Measurements from ENCODE around the gene TRIP12. TPM values are rescaled to one million over a fixed set of nuclear protein-coding genes. Genes with fewer than 3 reads are reported as not detected.

Gene TRIP12
- total RNA-seq, 1 donor from 2014 or later = 162 TPM

- Histone ChIP-seq H3K27me3 (no peaks in the 10 kb centered on the region), H3K27ac (no peak overlapping the region), H3K4me1 (peaks cover 12% of the 10 kb centered on the region), H3K9me3 (no peaks in the 10 kb centered on the region), H3K36me3 (no peaks in the 10 kb centered on the region), H3K4me3 (no peak overlapping the region)
- intact Hi-C loops (cut with DNase I) = no loop called here
- no peak for DNase-seq (ENCODE audit: extremely low spot score in 2 of 2)
- no peak for TF ChIP-seq POLR2AphosphoS5 (IDR thresholded peaks at IDR 0.05; ENCODE audit: insufficient read depth in 1 of 2, low read depth in 1 of 2)
- TF ChIP-seq POLR2A (IDR thresholded peaks at IDR 0.05) = no peak
- no peak for TF ChIP-seq CTCF (IDR thresholded peaks at IDR 0.05)
These were observed 33.8 kb downstream of the TRIP12 start for GRCh38 chr2:229888031-229888430.

DNA sequence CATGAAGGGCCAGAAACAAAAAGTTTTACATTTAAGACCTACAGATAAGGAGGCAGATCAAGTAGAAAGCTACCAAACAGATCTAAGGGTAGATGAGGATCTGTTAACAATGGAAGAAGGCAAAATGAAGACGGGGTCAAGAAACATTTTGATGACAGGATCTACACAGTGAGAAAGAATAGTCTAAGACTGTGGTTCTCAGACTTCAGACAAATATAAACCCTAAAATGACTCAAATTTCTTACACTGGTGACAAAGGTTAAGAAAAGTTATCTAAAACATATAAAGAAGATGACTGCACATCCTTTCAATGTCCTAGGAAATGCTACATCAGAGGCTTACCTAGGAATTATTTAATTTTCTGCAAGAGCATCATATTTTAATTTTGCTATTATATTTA, 34.4 kb downstream of the TRIP12 start:
- intact Hi-C loops (cut with DNase I) = no loop called here

DNA sequence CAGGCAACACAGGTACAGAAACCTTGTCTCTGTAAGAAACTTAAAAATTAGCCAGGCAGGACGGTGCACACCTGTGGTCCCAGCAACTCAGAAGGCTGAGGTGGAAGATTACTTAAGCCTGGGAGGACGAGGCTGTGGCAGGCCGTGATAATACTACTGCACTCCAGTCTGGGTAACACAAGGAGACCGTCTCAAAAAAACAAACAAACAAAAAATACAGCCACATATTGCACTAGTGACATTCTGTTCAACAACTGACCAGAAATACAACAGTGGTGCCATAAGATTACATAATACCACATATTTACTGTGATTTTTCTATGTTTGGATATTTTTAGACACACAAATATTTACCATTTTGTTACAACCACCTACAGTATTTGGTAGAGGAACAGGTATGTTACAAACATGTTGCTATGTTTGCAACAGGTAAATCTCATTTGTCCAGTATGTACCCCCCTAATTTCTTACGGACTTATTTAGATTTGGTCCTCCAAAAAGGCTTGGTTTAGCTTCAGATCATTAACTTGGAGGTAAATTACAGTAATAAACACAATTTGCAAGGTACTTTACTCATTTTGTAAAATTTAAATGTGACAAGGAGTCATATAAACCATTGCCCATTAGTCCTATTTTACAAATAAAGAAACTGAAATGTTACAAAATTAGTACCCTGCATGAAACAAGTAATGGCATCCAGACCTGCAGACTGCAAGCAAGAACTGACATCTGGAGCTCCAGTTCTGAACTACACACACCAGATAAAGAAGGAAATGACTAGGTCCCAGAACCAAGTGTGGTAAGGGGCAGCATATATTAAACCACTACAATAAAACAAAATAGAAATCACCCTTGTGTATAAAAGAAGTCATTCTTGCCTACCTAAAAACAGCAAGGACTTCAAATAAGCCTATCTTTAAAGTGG, 36.8 kb downstream of the TRIP12 start:
- Histone ChIP-seq H3K9me3 (no peaks in the 10 kb centered on the region), H3K36me3 (no peaks in the 10 kb centered on the region), H3K4me3 (no peak overlapping the region), H3K27me3 (no peaks in the 10 kb centered on the region), H3K27ac (no peak overlapping the region), H3K4me1 (peaks cover 26% of the 10 kb centered on the region)
- intact Hi-C loops (cut with DNase I) = no loop called here
- no peak for TF ChIP-seq POLR2AphosphoS5 (IDR thresholded peaks at IDR 0.05; ENCODE audit: insufficient read depth in 1 of 2, low read depth in 1 of 2)
- no peak for TF ChIP-seq POLR2A (IDR thresholded peaks at IDR 0.05)
- TF ChIP-seq CTCF (IDR thresholded peaks at IDR 0.05) = no peak
- no peak for DNase-seq (ENCODE audit: extremely low spot score in 2 of 2)

More for the DNA sequence above, 34.4 kb downstream of the TRIP12 start:
- no peak overlapping the region for H3K27ac ChIP-seq
- H3K27me3 ChIP-seq = no peaks in the 10 kb centered on the region
- H3K4me3 ChIP-seq = no peak overlapping the region
- peaks cover 16% of the 10 kb centered on the region for H3K4me1 ChIP-seq
- no peaks in the 10 kb centered on the region for H3K36me3 ChIP-seq
- TF ChIP-seq CTCF (IDR thresholded peaks at IDR 0.05) = no peak
- TF ChIP-seq POLR2AphosphoS5 (IDR thresholded peaks at IDR 0.05; ENCODE audit: insufficient read depth in 1 of 2, low read depth in 1 of 2) = no peak
- TF ChIP-seq POLR2A (IDR thresholded peaks at IDR 0.05) = no peak
- no peaks in the 10 kb centered on the region for H3K9me3 ChIP-seq
- no peak for DNase-seq (ENCODE audit: extremely low spot score in 2 of 2)

GRCh38 chr2:229882583-229882982, 39.2 kb downstream of the TRIP12 start:
- Histone ChIP-seq H3K4me3 (no peak overlapping the region), H3K36me3 (peaks cover 0 to 16% of the 10 kb centered on the region in 2 donors), H3K27ac (no peak overlapping the region), H3K4me1 (peaks cover 16% of the 10 kb centered on the region), H3K9me3 (no peaks in the 10 kb centered on the region), H3K27me3 (no peaks in the 10 kb centered on the region)
- DNase-seq (ENCODE audit: extremely low spot score in 2 of 2) = no peak
- TF ChIP-seq POLR2AphosphoS5 (IDR thresholded peaks at IDR 0.05; ENCODE audit: insufficient read depth in 1 of 2, low read depth in 1 of 2) = no peak
- no peak for TF ChIP-seq CTCF (IDR thresholded peaks at IDR 0.05)
- no peak for TF ChIP-seq POLR2A (IDR thresholded peaks at IDR 0.05)
- intact Hi-C loops (cut with DNase I) = no loop called here
